NCI-H1436 (cell line): ENCODE results near the gene ORAI3.

Source experiments
- DNase-seq: peaks from one replicate; lab custom pipeline; 2025; lab: John Stamatoyannopoulos, UW

Gene ORAI3

GRCh38 chr16:30948667-30949649 lies at the start of gene ORAI3:
ORAI3 (plus strand) TSS chr16:30949068; CDS start chr16:30949290, 222 bp downstream.
- DNase-seq: no peak

- DNase-seq: no peak
Measured at GRCh38 chr16:30899794-30900193, 49.1 kb upstream of the ORAI3 start.

- no peak for DNase-seq
Measured at GRCh38 chr16:30900588-30900987, 48.3 kb upstream of the ORAI3 start.

- DNase-seq: no peak
Measured at GRCh38 chr16:30901201-30902028, 47.5 kb upstream of the ORAI3 start.

- DNase-seq: peak; percentile 40
Measured at GRCh38 chr16:30902029-30902972, 46.6 kb upstream of the ORAI3 start.

GRCh38 chr16:30903002-30903401 lies 45.9 kb upstream of the ORAI3 start:
- DNase-seq: no peak

- DNase-seq: no peak
Measured at GRCh38 chr16:30903596-30903995, 45.3 kb upstream of the ORAI3 start.

GRCh38 chr16:30904114-30904780 lies 44.6 kb upstream of the ORAI3 start:
- DNase-seq: no peak

- no peak for DNase-seq
Measured at GRCh38 chr16:30907064-30907463, 41.8 kb upstream of the ORAI3 start.

GRCh38 chr16:30910427-30911029 lies 38.3 kb upstream of the ORAI3 start:
- no peak for DNase-seq

GRCh38 chr16:30912794-30913412 lies 36.0 kb upstream of the ORAI3 start:
- no peak for DNase-seq

GRCh38 chr16:30914830-30915229 lies 34.0 kb upstream of the ORAI3 start:
- no peak for DNase-seq

GRCh38 chr16:30918614-30919013 lies 30.3 kb upstream of the ORAI3 start:
- no peak for DNase-seq

GRCh38 chr16:30920891-30921290 lies 28.0 kb upstream of the ORAI3 start:
- DNase-seq: no peak

- DNase-seq: no peak
Measured at GRCh38 chr16:30921459-30921747, 27.5 kb upstream of the ORAI3 start.

- DNase-seq: peak; percentile 90
Measured at GRCh38 chr16:30921748-30922419, 27.0 kb upstream of the ORAI3 start.

- peak; percentile 99 for DNase-seq
Measured at GRCh38 chr16:30922420-30922959, 26.4 kb upstream of the ORAI3 start.

- DNase-seq: peak; percentile 99
Measured at GRCh38 chr16:30922960-30923535, 25.8 kb upstream of the ORAI3 start.

- peak; percentile 61 for DNase-seq
Measured at GRCh38 chr16:30923554-30924075, 25.3 kb upstream of the ORAI3 start, which contains the start of gene FBXL19. FBXL19 (plus strand) TSS chr16:30923572; CDS start chr16:30925755, 2,183 bp downstream.
